Globus pallidus (tissue), 1 donor: Measurements from ENCODE around the gene TSR3.

ENCODE experiments used
- DNase-seq: peaks from one replicate; pipeline ENCODE4 v3.0.0-alpha.2; 2015; ENCODE audit warnings: low spot score

TSR3 gene

GRCh38 chr16:1308036-1308976 is 43.4 kb downstream of the TSR3 start:
- DNase-seq = no peak

GRCh38 chr16:1306334-1306733 is 45.3 kb downstream of the TSR3 start:
- DNase-seq = no peak

GRCh38 chr16:1305823-1306222 is 45.9 kb downstream of the TSR3 start:
- no peak for DNase-seq

- DNase-seq = no peak
Observed at GRCh38 chr16:1301562-1301961, 50.1 kb downstream of the TSR3 start.

GRCh38 chr16:1300664-1301476 is 50.8 kb downstream of the TSR3 start:
- no peak for DNase-seq

GRCh38 chr16:1299868-1300203 is 51.8 kb downstream of the TSR3 start:
- no peak for DNase-seq
